Panc1 (cell line): ENCODE measurements around the gene HES3. TPM values are rescaled to one million over a fixed set of nuclear protein-coding genes. Genes with fewer than 3 reads are reported as not detected.

Experiments used
- ATAC-seq: fragments of 200-7000 bp; cut with Tn5 transposase; 2 replicates; pipeline ENCODE4 v1.9.1; 2020; ENCODE audit warnings: mild to moderate bottlenecking, moderate library complexity
- BruUV-seq: library from RNA; stranded (reverse); fragments of 400-500 nt; replicated peaks from 2 replicates; lab custom pipeline; 2021; lab: Mats Ljungman, UMichigan
- CTCF ChIA-PET: fragments of 300-600 bp; sonication (Branson Sonifier 250); formaldehyde crosslinking; loops from one replicate; lab custom pipeline; 2022; ENCODE audit warnings: antibody characterized with exemption; lab: Charles Lee
- POLR2A ChIA-PET: fragments of 300-600 bp; sonication (Branson Sonifier 250); formaldehyde crosslinking; loops from one replicate; lab custom pipeline; 2022; ENCODE audit warnings: antibody characterized with exemption; lab: Charles Lee
- DNase-seq: peaks from one replicate; pipeline ENCODE4 v3.0.0-alpha.2; 2010; ENCODE audit warnings: low read depth, low spot score
- H3K27ac ChIP-seq: 2 replicates; pipeline ENCODE4 v1.5.1; 2011; ENCODE audit warnings: mild to moderate bottlenecking, low read length, inconsistent platforms
- H3K27me3 ChIP-seq: fragments of 200-500 bp; sonication (Bioruptor generic); 2 replicates; pipeline ENCODE4 v1.6.0; 2014; ENCODE audit warnings: low read length, inconsistent platforms; ENCODE audit not compliant: control insufficient read depth, insufficient read depth
- H3K36me3 ChIP-seq: fragments of 200-500 bp; sonication (Bioruptor generic); 2 replicates; pipeline ENCODE4 v1.5.1; 2014; ENCODE audit warnings: inconsistent platforms, mild to moderate bottlenecking, low read length, moderate library complexity; ENCODE audit not compliant: control insufficient read depth, insufficient read depth
- H3K4me1 ChIP-seq: 2 replicates; pipeline ENCODE4 v1.5.1; 2011; ENCODE audit warnings: inconsistent platforms, mild to moderate bottlenecking, low read length, moderate library complexity; ENCODE audit not compliant: control insufficient read depth, insufficient read depth
- H3K4me3 ChIP-seq, 2 experiments: 2 replicates each; pipeline ENCODE4 v1.5.1; 2011 to 2012; ENCODE audit warnings: low read depth in 2 of 2, low read length in 2 of 2, mild to moderate bottlenecking in 2 of 2, inconsistent platforms in 1 of 2, moderate library complexity in 1 of 2
- H3K9me3 ChIP-seq: fragments of 200-500 bp; sonication (Bioruptor generic); 2 replicates; pipeline ENCODE4 v1.5.1; 2014; ENCODE audit warnings: low read depth, mild to moderate bottlenecking, inconsistent platforms, low read length, moderate library complexity; ENCODE audit not compliant: control insufficient read depth, insufficient read depth
- POLR2AphosphoS5 ChIP-seq: IDR thresholded peaks from 2 replicates; pipeline ENCODE4 v1.6.1; 2012; ENCODE audit warnings: mild to moderate bottlenecking, low read depth, low read length, moderate library complexity
- SIN3A ChIP-seq: IDR thresholded peaks from 2 replicates; pipeline ENCODE4 v1.6.1; 2012; ENCODE audit warnings: low read depth, mild to moderate bottlenecking, low read length, moderate library complexity, borderline replicate concordance; ENCODE audit not compliant: insufficient read depth
- TCF7L2 ChIP-seq: IDR thresholded peaks from 2 replicates; pipeline ENCODE4 v1.6.1; 2011; ENCODE audit warnings: mild to moderate bottlenecking, low read depth, low read length, inconsistent platforms
- in situ Hi-C: cut with HindIII; loops from 2 replicates; pipeline ENCODE4 v1.10.0; 2016; ENCODE audit warnings: low sequenced_read_pairs, low pct_unique_long_range_greater_than_20kb
- intact Hi-C: fragments of 100-400 bp; cut with micrococcal nuclease; formaldehyde crosslinking; loops from one replicate; pipeline ENCODE4 v1.10.0; 2022; ENCODE audit not compliant: unreplicated experiment
- total RNA-seq: library from RNA; stranded (reverse); gene quantifications from one replicate; pipeline ENCODE4 v1.2.1, GENCODE V29; 2021; ENCODE audit not compliant: unreplicated experiment
- TF ChIP-seq, protein P1 (sequence below): fragments of 450-650 bp; IDR thresholded peaks from 2 replicates; pipeline ENCODE4 v1.5.1; 2017; ENCODE audit warnings: mild to moderate bottlenecking
- TF ChIP-seq, protein P2 (sequence below), 2 experiments: IDR thresholded peaks; 2 replicates each; pipeline ENCODE4 v1.6.1; 2011 to 2012; ENCODE audit warnings: low read depth in 2 of 2, control low read depth in 1 of 2, low read length in 1 of 2, mild to moderate bottlenecking in 1 of 2, moderate library complexity in 1 of 2; ENCODE audit not compliant: insufficient read depth in 1 of 2

Gene HES3
- total RNA-seq, 1 experiment from 2014 or later, result not detected

DNA sequence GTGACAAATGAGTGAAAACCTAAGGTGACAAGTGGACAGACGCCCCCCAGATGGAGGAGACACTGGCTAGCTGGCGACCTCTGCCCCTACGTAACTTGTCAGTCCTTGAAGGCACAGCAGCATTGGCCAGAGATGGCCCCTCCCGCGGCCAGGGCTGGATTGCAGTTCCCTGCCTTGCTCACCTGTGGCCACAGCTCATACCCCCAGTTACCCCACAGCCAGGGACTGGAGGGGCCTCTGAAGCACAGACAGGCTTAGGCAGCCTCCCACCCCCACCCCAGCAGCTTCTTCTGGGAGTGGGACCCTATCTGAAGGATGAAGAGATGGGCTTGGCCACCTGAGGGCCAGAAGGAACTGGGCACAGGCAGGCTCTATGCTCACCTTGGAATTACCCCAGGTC, 3.7 kb downstream of the HES3 start:
- ATAC-seq (no peak), DNase-seq (no peak)
- no peak for TF ChIP-seq SIN3A
- no peak for TF ChIP-seq TCF7L2
- TF ChIP-seq, protein P1, sequence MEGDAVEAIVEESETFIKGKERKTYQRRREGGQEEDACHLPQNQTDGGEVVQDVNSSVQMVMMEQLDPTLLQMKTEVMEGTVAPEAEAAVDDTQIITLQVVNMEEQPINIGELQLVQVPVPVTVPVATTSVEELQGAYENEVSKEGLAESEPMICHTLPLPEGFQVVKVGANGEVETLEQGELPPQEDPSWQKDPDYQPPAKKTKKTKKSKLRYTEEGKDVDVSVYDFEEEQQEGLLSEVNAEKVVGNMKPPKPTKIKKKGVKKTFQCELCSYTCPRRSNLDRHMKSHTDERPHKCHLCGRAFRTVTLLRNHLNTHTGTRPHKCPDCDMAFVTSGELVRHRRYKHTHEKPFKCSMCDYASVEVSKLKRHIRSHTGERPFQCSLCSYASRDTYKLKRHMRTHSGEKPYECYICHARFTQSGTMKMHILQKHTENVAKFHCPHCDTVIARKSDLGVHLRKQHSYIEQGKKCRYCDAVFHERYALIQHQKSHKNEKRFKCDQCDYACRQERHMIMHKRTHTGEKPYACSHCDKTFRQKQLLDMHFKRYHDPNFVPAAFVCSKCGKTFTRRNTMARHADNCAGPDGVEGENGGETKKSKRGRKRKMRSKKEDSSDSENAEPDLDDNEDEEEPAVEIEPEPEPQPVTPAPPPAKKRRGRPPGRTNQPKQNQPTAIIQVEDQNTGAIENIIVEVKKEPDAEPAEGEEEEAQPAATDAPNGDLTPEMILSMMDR, result no peak
- no peak for TF ChIP-seq POLR2AphosphoS5
- TF ChIP-seq, protein P2, sequence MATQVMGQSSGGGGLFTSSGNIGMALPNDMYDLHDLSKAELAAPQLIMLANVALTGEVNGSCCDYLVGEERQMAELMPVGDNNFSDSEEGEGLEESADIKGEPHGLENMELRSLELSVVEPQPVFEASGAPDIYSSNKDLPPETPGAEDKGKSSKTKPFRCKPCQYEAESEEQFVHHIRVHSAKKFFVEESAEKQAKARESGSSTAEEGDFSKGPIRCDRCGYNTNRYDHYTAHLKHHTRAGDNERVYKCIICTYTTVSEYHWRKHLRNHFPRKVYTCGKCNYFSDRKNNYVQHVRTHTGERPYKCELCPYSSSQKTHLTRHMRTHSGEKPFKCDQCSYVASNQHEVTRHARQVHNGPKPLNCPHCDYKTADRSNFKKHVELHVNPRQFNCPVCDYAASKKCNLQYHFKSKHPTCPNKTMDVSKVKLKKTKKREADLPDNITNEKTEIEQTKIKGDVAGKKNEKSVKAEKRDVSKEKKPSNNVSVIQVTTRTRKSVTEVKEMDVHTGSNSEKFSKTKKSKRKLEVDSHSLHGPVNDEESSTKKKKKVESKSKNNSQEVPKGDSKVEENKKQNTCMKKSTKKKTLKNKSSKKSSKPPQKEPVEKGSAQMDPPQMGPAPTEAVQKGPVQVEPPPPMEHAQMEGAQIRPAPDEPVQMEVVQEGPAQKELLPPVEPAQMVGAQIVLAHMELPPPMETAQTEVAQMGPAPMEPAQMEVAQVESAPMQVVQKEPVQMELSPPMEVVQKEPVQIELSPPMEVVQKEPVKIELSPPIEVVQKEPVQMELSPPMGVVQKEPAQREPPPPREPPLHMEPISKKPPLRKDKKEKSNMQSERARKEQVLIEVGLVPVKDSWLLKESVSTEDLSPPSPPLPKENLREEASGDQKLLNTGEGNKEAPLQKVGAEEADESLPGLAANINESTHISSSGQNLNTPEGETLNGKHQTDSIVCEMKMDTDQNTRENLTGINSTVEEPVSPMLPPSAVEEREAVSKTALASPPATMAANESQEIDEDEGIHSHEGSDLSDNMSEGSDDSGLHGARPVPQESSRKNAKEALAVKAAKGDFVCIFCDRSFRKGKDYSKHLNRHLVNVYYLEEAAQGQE (IDR thresholded peaks at IDR 0.05; ENCODE audit: insufficient read depth in 1 of 2, low read depth in 2 of 2, low read length in 1 of 2), result no peak
- no peak overlapping the region for H3K4me3 ChIP-seq
- CTCF ChIA-PET, result interaction anchor here (0.7 to 3.3 kb wide), 5 partner anchors 9 to 190 kb away, joined by 3 to 29 read pairs (median 4); no protein-coding TSS in a partner anchor
- in situ Hi-C loops (no loop called here), intact Hi-C loops (loop anchor here (1.0 to 5.0 kb wide), 3 partner anchors 96 to 230 kb away; no protein-coding TSS in a partner anchor)
- POLR2A ChIA-PET, result no interaction called here
- H3K9me3 ChIP-seq, result no peaks in the 10 kb centered on the region
- H3K27me3 ChIP-seq, result no peaks in the 10 kb centered on the region; the same call in 1 of the 2 replicates
- H3K4me1 ChIP-seq, result peaks cover 10% of the 10 kb centered on the region
- H3K36me3 ChIP-seq, result no peaks in the 10 kb centered on the region
- no TSS peak for BruUV-seq
- no peak overlapping the region for H3K27ac ChIP-seq

DNA sequence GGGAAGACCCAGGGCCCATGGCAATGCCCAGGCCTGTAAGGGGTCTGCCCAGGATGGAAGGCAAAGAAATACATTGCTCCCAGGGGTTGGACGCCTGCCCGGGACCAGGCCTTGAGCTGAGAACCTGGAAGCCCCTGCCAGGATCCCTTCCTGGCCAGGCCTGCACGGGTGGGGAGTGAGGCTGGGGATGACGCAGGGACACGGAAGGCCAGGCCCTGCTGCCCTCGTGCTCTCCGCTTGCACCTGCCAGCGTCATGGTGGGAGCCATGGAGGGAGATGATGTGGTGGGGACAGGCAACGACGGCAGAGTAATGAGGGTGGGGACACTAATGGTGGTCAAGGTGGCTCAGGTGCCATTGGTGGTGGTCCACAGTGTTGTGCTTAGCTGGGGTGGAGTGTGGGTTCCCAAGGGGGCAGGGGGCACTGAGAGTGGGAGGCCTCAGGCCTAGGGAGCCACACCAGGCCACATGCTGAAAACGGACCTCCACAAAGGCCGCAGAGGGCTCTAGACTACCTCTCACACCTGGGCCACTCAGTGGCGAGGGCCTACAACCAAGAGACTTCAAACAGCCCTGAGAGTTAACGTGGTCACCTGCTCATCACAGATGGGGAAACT, 4.3 kb downstream of the HES3 start:
- H3K27me3 ChIP-seq, result no peaks in the 10 kb centered on the region; the same call in 1 of the 2 replicates
- peaks cover 10% of the 10 kb centered on the region for H3K4me1 ChIP-seq
- DNase-seq (no peak), ATAC-seq (no peak)
- H3K27ac ChIP-seq, result no peak overlapping the region
- no TSS peak for BruUV-seq
- intact Hi-C loops (loop anchor here (5.0 kb wide), 2 partner anchors 164 to 229 kb away; no protein-coding TSS in a partner anchor), in situ Hi-C loops (no loop called here)
- no peak overlapping the region for H3K4me3 ChIP-seq
- ChIA-PET POLR2A (interaction anchor here (0.6 kb wide), 1 partner anchor 43 kb away, joined by 6 read pairs; no protein-coding TSS in a partner anchor), CTCF (interaction anchor here (0.5 to 3.3 kb wide), 5 partner anchors 94 to 1672 kb away, joined by 3 to 29 read pairs (median 4); no protein-coding TSS in a partner anchor)
- H3K9me3 ChIP-seq, result no peaks in the 10 kb centered on the region
- TF ChIP-seq, protein P1, result no peak
- TF ChIP-seq POLR2AphosphoS5 (no peak), TCF7L2 (no peak), SIN3A (no peak)
- no peaks in the 10 kb centered on the region for H3K36me3 ChIP-seq
